T follicular helper cell (primary cell): ENCODE measurements around the gene PASK.

Experiments
- DNase-seq: peaks from one replicate; pipeline ENCODE4 v3.0.0-alpha.2; 2020; ENCODE audit warnings: low read depth

PASK gene

DNA sequence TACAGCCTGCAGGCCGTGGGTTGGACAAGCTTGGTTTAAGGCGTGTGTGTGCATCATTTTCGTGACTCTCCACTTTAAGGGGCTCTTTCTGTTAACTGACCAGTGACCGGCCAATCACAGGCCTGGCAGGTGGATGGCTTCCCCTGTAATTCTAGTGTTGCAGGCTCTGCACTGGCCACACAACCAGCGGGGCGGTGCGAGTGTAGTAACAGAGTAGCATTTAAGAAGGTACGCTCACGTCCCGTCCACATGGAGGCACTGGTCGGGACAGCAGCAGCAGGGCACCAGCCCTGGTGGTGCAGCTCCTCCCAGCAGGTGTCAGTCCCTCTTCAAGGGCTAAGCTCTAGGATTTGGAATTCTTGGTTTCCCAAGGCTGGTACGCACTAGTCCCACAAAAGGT is 31.2 kb upstream of the PASK start:
- DNase-seq, result no peak

DNA sequence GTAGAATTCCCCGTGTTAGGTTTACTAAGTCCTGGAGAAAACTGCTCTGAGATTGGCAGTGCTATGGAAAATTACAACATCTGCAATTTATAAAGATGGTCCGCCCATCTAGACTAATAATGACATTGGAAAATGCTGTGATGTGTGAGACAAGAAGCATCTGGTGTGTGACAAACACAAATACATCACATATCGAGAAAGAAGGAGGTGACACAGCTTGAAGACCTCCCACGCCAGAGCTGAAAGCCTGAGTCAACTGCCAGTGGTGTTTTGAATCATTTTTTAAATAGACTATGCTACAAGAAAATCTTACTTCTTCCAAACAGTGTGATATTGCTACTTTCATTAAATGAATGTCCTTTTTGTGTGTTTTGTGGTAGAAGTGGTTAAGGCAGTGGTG is 30.6 kb upstream of the PASK start:
- DNase-seq, result no peak

- DNase-seq, result no peak
These were observed 29.7 kb upstream of the PASK start for GRCh38 chr2:241178961-241179360.

DNA sequence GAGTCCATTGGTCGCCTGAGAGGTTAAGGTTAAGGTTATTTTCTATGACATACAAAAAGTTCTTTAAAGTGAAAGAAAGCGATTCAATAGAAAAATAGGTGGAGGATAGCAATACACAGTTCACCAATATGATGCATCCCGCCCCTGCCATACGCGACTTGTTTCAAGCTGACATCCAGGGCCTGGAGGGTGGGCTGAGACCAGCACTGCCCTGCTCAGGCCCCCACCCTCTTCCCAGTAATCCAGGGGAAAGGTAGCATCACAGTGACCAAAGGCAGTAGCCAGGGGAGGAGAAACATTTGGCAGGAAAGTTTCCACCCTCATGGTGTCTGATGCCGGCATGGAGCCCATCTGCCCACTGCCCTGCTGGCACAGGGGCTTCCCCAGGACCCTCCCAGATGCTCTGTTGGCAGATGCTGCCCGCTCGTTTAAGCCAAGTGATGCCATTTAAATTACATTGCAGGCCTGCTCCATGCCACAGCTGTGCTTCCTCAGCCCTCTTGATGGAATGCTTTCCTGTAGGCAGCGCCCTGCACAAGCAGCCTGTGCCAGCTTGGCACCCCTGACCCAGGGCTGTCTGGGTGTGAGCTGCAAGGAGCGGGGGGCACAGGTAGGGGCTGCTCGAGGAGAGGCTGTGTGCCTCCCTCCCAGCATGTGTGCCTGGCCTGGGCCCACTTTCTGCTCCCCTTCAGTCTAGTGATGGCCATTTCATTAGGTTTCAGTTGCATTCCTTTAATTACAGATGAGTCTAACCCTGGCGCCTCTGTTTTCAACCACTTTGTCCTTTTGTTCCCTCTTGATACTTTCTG is 28.5 kb upstream of the PASK start:
- DNase-seq, result no peak

- DNase-seq, result no peak
These were observed 24.3 kb upstream of the PASK start for GRCh38 chr2:241173557-241173956.

DNA sequence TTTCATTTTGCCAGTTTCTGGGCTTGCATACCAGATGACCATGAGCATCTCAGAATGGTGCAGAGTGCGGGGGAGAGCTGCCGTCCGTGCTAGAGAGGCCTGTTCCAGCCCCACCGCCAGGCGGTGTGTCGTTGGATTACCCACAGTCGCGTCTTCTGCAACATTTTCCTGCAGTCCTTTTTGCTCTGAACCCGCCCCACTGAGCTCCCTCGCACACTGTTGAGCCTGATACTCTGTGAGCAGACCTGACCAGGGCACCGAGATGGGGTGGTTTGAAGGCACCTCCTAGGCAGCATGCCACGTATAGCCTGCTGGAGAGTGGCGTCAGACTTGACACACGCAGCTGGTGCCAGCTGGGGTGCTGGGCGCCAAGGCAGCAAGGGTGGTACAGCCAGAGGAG is 19.1 kb upstream of the PASK start:
- no peak for DNase-seq

GRCh38 chr2:241163601-241164118 is 14.4 kb upstream of the PASK start:
- no peak for DNase-seq

DNA sequence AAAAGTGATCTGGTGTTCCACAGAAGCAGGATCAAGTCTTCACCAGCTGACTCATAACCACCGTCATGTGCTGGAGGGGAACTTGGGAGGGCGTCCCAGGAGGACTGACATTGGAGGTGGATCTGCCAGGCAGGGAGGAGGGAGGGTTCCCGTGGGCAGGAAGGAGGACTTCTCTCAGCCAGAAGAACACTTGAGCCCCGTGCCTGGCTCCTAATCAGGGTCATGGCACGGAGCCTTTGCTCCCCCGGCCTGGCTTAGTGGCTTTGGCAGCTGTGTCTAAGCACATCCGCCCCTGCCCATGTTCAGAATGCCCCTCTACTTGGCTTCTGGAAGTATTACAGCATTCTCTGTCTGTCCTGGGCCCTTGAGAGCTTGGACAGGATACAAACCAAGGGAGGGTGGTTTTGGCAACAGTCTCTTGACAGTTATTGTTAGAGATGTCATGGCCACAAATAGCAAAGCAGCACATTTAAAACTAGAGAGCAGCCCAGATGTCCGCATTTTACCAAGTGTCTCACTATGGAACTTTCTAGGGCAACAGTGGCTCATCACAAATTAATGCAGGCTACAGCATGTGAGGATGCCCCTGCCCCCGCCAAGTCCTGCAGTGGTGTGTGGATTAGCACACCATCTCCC is 12.5 kb upstream of the PASK start:
- DNase-seq, result no peak

DNA sequence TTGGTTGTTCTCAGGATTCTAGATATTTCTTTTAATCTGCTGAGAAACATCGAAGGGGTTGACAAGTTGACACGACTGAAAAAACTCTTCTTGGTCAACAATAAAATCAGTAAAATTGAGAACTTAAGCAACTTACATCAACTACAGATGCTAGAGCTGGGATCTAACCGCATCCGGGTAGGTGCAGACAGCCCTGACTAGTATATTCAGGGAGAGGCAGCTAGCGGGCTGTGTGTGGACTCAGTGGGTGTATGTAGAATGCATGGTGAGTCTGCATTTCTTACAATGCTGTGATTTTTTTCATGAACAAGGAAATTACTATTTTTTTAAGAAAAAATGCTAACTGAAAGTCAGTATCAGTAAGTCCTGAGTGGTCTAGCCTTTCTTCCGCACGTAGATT is 11.0 kb upstream of the PASK start:
- no peak for DNase-seq

- DNase-seq, result no peak
These were observed 9.8 kb upstream of the PASK start for GRCh38 chr2:241159116-241159515.

- no peak for DNase-seq
These were observed 9.3 kb upstream of the PASK start for GRCh38 chr2:241158546-241158900.

- no peak for DNase-seq
These were observed 8.7 kb upstream of the PASK start for GRCh38 chr2:241157841-241158545.

DNA sequence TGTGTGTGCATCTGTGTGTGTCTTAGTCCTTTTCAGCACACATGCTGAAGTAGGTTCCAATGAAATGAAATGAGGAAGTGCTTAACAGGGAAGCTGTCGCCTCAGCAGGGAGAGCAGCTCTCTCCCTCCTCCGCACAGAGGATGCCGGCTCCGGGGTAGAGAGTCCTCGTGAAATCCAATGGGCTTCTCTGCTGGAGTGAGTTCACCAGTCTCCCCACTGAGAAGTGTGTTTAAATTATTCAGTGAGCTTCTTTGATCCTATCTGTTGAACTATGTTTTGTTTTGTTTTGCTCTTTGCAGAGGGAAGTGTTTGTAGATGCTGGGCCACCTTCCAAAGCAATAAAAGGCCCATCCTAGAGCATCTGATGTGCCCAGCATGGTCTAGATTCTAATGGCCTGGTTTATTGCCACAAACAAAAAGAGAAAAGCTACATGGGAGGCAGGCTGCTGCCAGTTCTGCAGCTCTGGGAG is 7.7 kb upstream of the PASK start:
- no peak for DNase-seq

GRCh38 chr2:241155936-241156335 is 6.7 kb upstream of the PASK start:
- no peak for DNase-seq

DNA sequence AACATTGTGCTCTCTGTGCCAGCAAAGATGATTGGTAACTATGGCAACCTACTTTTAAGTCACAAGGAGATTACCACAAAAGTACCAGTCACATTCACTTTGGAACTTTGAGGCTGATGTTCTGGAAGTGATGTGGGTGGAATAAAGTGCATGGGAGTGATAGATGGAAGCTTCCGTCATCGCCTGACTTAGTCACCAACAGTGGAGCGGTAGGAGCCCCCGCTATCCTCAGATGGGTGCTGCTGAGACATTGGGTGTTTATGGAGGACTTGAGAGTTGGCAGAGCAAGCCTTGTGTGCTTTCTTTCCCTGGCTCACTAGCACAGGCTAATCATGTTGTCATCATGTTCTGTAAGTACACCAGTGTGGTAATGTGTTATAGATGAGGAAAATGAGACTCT is 5.6 kb upstream of the PASK start:
- no peak for DNase-seq

- DNase-seq, result no peak
These were observed 4.3 kb upstream of the PASK start for GRCh38 chr2:241153616-241154015.

DNA sequence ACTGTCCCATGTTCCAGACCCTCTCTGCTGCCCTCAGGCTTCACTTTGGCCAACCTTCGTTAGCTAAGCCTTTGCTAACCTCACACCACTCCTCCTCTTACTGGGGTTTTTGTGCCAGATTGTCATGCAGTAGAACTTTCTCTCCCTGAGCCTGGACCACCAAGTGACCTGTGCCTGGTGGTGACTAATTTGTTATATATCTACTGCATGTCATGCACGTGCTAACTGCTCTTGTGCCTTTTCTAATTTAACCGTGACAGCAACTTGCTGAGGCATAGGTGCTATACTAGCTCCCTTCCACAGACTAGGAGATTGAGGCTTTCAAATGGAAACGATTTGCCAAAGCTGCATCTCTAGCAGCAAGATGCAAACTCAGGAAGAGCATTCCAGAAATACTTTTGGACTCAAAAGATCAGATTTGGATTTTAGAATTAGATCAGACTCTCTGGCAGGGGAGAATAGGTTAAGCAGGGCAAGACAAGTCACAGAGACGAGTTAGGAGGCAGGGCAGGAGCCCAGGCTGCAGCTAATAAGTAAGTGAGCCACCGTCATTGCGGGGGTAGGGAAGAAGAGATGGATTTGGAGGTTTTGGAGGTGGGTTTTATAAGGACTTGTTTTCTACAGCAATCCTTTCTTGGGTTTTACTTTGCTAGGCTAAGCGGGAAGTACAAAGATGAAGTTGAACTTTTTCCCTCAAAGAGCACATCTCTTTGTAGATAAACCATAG is 2.8 kb upstream of the PASK start:
- no peak for DNase-seq

DNA sequence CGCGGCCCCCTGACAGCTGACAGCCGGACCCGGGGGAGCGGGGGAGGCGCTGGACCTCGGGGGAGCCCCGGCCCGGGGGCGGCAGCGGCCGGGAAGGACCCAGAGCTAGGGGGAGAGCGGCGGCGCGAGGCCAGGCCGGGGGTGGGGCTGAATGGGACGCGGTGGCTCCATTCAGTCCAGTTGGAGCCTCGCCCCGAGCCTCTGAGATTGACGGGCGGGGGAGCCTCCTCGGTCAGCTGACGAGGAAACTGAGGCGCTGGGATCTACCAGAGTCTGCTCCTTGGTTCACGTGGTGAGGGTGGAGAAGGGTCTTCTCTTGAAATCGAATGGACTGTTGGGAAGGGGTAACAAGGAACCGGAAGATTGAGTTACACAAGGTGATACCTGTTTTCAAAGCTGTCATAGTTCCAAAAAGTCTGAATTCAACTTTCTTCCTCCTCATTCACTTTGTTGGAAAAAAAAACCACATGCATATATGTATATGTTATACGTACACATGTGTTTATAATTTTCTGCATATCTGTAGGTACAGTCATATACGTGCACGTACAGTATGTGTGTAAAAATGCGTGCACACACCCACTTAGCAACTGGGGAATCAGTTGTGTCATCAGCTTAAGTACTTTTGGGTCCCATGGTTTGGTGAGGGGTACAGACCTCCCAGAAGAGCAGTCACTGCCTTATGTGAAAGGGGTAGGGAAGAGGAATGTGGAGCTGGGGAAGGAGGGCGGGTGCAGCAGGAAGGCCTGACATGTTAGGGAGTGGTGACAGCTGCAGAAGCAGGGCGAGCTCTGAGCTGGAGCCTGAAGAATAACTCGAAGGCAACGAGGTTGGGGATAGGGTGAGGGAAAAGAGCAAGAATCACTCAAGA is 1.6 kb upstream of the PASK start:
- no peak for DNase-seq

DNA sequence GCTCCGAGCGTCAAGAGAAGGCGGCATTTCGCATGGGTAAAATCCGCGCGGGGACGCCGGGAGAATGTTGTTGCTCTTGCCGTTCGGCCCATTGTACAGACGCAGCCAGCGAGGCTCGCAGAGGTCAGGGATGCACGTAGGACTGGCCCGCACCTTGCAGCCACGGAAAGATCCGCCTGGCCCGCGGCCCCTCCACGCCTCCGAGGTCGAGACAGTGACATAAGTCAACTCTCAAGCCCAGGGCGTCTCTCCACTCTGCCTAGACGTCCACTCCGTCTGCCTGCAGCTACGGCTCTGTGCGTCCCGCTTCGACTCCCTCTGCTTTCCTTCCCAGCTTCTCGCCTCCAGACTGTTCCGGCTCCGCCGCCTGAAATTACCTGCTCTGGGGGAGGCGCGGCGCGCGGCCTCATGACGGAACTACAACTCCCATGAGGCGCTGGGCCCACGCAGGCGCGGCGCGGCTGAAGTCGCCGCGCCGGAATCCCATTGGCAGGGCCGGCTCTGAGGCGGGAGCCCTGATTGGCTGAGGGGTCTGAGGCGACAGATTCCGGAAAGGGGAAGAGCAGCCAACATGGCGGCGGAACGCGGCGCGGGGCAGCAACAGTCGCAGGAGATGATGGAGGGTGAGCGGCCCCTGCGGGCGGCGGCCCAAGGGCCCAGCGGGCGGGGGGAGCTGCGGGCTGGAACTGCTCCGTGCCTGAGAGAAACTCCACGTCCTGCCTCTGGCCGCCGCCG is 820 bp upstream of the PASK start, which contains the start of gene PPP1R7:
PPP1R7 (plus strand) TSS at position 543 of the 735 bp plus-strand sequence; CDS start at position 572, 29 bp downstream.
- DNase-seq, result peak; percentile 95

GRCh38 chr2:241149675-241149924 is 328 bp upstream of the PASK start:
- DNase-seq, result no peak

DNA sequence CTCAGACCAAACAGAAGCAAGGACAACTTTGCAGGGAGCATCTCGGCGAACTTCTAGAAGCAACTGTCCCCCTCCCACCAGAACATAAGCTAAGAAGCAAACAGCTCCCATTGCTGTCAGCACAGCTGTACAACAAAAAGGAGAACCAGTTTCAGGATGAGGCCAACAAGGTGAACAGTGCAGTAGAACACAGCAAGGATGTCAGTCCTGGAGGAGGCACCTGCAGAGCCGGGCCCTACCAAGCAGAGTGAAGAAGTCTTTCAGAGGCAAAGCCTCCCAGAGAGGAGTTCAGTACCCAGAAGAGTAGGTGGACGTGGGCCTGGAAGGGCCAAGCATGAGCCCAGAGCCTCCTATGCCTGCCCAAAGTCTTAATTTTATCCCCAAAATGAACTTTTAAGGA is 1.0 kb downstream of the PASK start:
- no peak for DNase-seq
